Heart left ventricle (tissue), 16 donors: ENCODE measurements around the gene BCAR1. TPM values are rescaled to one million over a fixed set of nuclear protein-coding genes. Genes with fewer than 3 reads are reported as not detected.
"Not testable (repeated sequence)": the region's sequence is repeated elsewhere in the genome, so short reads cannot be mapped to it uniquely, and the experiment has no call there.

ENCODE experiments used
- ATAC-seq, 4 donors: fragments of 200-7000 bp; cut with Tn5 transposase; one replicate each; pipeline ENCODE4 v1.9.1; 2020 to 2022; ENCODE audit warnings: moderate library complexity in 4 of 4, mild to moderate bottlenecking in 3 of 4, moderate number of reproducible peaks in 1 of 4
- DNase-seq, 5 donors: peaks; one replicate each; pipeline ENCODE4 v3.0.0-alpha.2; 2020
- H3K27ac ChIP-seq, 12 donors: fragments of 200-600 bp; sonication (generic) in 4 of 12; one replicate each; pipeline versions ENCODE4 v1.5.0 to v1.8.0; 2016 to 2022; ENCODE audit warnings: mild to moderate bottlenecking in 2 of 12
- H3K27me3 ChIP-seq, 9 donors: fragments of 200-600 bp; sonication (generic) in 2 of 9; one replicate each; pipeline versions ENCODE4 v1.5.1 to v1.8.0; 2016 to 2022; ENCODE audit warnings: mild to moderate bottlenecking in 3 of 9
- H3K36me3 ChIP-seq, 9 donors: fragments of 200-600 bp; sonication (generic) in 2 of 9; one replicate each; pipeline versions ENCODE4 v1.5.0 to v1.8.0; 2018 to 2022; ENCODE audit warnings: mild to moderate bottlenecking in 2 of 9
- H3K4me1 ChIP-seq, 12 donors: fragments of 200-600 bp; sonication (generic) in 4 of 12; one replicate each; pipeline versions ENCODE4 v1.5.0 to v1.8.0; 2016 to 2022; ENCODE audit warnings: mild to moderate bottlenecking in 3 of 12
- H3K4me3 ChIP-seq, 12 donors: fragments of 200-600 bp; sonication (generic) in 4 of 12; one replicate each; pipeline versions ENCODE4 v1.5.0 to v1.8.0; 2017 to 2022; ENCODE audit warnings: mild to moderate bottlenecking in 9 of 12, moderate library complexity in 4 of 12
- H3K9me3 ChIP-seq, 12 donors: fragments of 200-600 bp; sonication (generic) in 4 of 12; one replicate each; pipeline versions ENCODE4 v1.5.0 to v1.8.0; 2016 to 2022; ENCODE audit warnings: mild to moderate bottlenecking in 1 of 12
- POLR2A ChIP-seq, 2 donors: fragments of 450-650 bp; IDR thresholded peaks; one replicate each; pipeline ENCODE4 v1.6.1; 2017; ENCODE audit warnings: antibody characterized with exemption in 2 of 2, mild to moderate bottlenecking in 2 of 2, moderate library complexity in 2 of 2
- WGBS, 4 donors: extraction: QIAGEN DNeasy Blood & Tissue Kit in 2 of 4; methylation state at CpG; one replicate each; pipeline versions ENCODE4 v1.1.5 to v1.1.7; 2013 to 2018; 5-methylcytosine and 5-hydroxymethylcytosine counted together
- intact Hi-C, 10 donors: fragments of 100-400 bp; cut with DNase I; formaldehyde crosslinking; loops; one replicate each; pipeline versions ENCODE4 v1.11.1 to v1.14.2; 2022
- polyA plus RNA-seq, 2 donors: library from polyadenylated mRNA; stranded (reverse); fragments of 200-250 nt; gene quantifications; one replicate each; pipeline ENCODE4 v1.2.3, GENCODE V29; 2013
- total RNA-seq, 9 donors: library from RNA; depleted of rRNA in 2 of 9; stranded (reverse); fragments of >200 nt in 2 of 9; fragmentation: NEBNext Ultra II Directional in 3 of 9; extraction: Animal tissue kit (Norgen Biotek cat#: 25700) in 3 of 9; gene quantifications; one replicate each; pipeline versions ENCODE4 v1.1.0 to v1.2.4, GENCODE V29; 2016 to 2023
- TF ChIP-seq, protein P1 (sequence below), 12 donors: fragments of 200-600 bp; sonication (generic) in 4 of 12; IDR thresholded peaks; one replicate each; pipeline versions ENCODE4 v1.5.0 to v1.8.0; 2018 to 2022; ENCODE audit warnings: antibody characterized with exemption in 12 of 12, mild to moderate bottlenecking in 5 of 12
- donor health status: ischemic (EF 13 %, LVEDD 7.1; RV severe dilation, severe dysfunction).
- donor health status: healthy with polysubstance abuse.
- donor health status: DM: no; HTN: yes; CAD: no.
- donor health status: DM: no; HTN: no; CAD: no.
- donor health status: ischemic (EF 25% LVEDD 6.9; RV normal size, moderate dysfunction).
- donor health status: ischemic (EF 25% LVEDD 5.7; RV mildly dilated, moderate dysfunction).
- donor health status: healthy.
- donor health status: DM: yes; HTN: yes; CAD: no.
- donor health status: ischemic (EF 35%, LVEDD 5.7; RV mildly dilated, moderate dysfunction).
- donor health status: nonischemic (EF 11% LVEDD 7.7; RV severe dilation, severe dysfunction).
- donor health status: DM: yes; HTN: yes; CAD: no.
- donor health status: PGD.
- donor health status: ischemic (EF 29% LVEDD 5.4; RV normal size, mild dysfunction).
- donor health status: nonischemic (EF 23%, LVEDD 6.1; RV moderate dilation, normal function).

Gene BCAR1
- total and polyA plus RNA-seq, 11 donors: 51.4 to 129 (median 72.0) TPM

- ATAC-seq (peak; percentile 3 to 47 (median 12)), DNase-seq (peak in 3 of 5 donors; percentile 20 to 43 (median 41))
- H3K36me3 ChIP-seq: peaks cover 0 to 36% (median 22%) of the 10 kb centered on the region in 9 donors
- H3K4me1 ChIP-seq: peaks cover 0 to 26% (median 10%) of the 10 kb centered on the region in 12 donors
- H3K4me3 ChIP-seq: no peak overlapping the region
- no peaks in the 10 kb centered on the region for H3K9me3 ChIP-seq
- peaks cover 0 to 8% (median 0%) of the 10 kb centered on the region in 9 donors for H3K27me3 ChIP-seq
- 66 to 78% (median 68%) methylated on average over 24 to 26 of the region's 26 CpGs for WGBS, 4 donors
- H3K27ac ChIP-seq: no peak overlapping the region
- TF ChIP-seq, protein P1, sequence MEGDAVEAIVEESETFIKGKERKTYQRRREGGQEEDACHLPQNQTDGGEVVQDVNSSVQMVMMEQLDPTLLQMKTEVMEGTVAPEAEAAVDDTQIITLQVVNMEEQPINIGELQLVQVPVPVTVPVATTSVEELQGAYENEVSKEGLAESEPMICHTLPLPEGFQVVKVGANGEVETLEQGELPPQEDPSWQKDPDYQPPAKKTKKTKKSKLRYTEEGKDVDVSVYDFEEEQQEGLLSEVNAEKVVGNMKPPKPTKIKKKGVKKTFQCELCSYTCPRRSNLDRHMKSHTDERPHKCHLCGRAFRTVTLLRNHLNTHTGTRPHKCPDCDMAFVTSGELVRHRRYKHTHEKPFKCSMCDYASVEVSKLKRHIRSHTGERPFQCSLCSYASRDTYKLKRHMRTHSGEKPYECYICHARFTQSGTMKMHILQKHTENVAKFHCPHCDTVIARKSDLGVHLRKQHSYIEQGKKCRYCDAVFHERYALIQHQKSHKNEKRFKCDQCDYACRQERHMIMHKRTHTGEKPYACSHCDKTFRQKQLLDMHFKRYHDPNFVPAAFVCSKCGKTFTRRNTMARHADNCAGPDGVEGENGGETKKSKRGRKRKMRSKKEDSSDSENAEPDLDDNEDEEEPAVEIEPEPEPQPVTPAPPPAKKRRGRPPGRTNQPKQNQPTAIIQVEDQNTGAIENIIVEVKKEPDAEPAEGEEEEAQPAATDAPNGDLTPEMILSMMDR (IDR thresholded peaks at IDR 0.05): no peak
- no peak for TF ChIP-seq POLR2A (IDR thresholded peaks at IDR 0.05)
- intact Hi-C loops: loop anchor here in 7 of 10 donors (2.0 kb wide), 1 partner anchor 19 kb away; the partner anchor contains the start of gene CTRB2 (in 7 of the 7)
Observed at GRCh38 chr16:75225678-75226515, 25.5 kb downstream of the BCAR1 start.

GRCh38 chr16:75225092-75225491 is 26.3 kb downstream of the BCAR1 start:
- Histone ChIP-seq H3K4me1 (peaks cover 0 to 18% (median 4%) of the 10 kb centered on the region in 12 donors), H3K27ac (no peak overlapping the region), H3K9me3 (no peaks in the 10 kb centered on the region), H3K4me3 (no peak overlapping the region), H3K36me3 (peaks cover 0 to 28% (median 22%) of the 10 kb centered on the region in 9 donors), H3K27me3 (peaks cover 0 to 8% (median 0%) of the 10 kb centered on the region in 9 donors)
- no peak for TF ChIP-seq POLR2A (IDR thresholded peaks at IDR 0.05)
- TF ChIP-seq, protein P1 (IDR thresholded peaks at IDR 0.05): no peak
- intact Hi-C loops: loop anchor here in 7 of 10 donors (2.0 kb wide), 1 partner anchor 18 kb away; the partner anchor contains the start of gene CTRB2 (in 7 of the 7)
- WGBS, 4 donors: 34 to 47% (median 42%) methylated on average over 5 to 12 of the region's 12 CpGs
- peak in 3 of 4 donors; percentile 1 to 4 (median 1) for ATAC-seq
- no peak for DNase-seq

DNA sequence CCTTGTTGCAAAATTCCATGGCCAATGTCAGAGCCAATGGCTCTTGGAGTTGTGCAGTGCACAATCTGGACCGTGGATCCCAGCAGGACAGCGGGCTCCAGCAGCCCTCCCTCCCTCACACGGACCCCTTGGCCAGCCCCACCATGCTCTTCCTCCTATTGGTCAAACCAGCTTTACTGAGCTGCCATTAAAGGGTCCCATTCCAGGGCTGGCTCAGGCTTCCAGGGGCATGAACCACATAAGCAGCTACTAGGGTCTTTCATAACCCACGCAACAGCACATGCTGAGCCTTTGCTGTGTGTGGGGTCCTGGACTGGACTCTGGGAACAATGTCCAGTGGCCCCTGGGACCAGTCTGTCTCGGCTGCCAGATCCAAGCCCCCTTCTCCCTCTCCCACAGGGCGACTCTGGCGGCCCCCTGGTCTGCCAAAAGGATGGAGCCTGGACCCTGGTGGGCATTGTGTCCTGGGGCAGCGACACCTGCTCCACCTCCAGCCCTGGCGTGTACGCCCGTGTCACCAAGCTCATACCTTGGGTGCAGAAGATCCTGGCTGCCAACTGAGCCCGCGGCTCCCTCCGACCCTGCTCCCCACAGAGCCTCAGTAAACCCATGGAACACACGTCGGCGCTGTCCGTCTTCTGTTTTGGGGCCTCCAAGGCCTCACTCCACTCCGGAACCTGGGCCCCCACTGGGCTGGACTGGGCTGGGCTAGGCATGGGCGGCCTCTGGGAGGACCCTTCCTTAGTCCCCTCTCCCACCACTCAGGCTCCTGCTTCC is 26.9 kb downstream of the BCAR1 start:
- Histone ChIP-seq H3K4me1 (peaks cover 0 to 19% (median 0%) of the 10 kb centered on the region in 12 donors), H3K36me3 (peaks cover 0 to 22% (median 16%) of the 10 kb centered on the region in 9 donors), H3K4me3 (no peak overlapping the region), H3K9me3 (no peaks in the 10 kb centered on the region), H3K27ac (no peak overlapping the region), H3K27me3 (peaks cover 0 to 8% (median 0%) of the 10 kb centered on the region in 9 donors)
- intact Hi-C loops: loop anchor here in 9 of 10 donors (1.0 to 2.0 kb wide), 3 partner anchors 17 to 18 kb away; partner anchors contain the start of gene CTRB2 (in 8 of the 9)
- TF ChIP-seq POLR2A (IDR thresholded peaks at IDR 0.05): no peak
- TF ChIP-seq, protein P1 (IDR thresholded peaks at IDR 0.05): no peak
- DNase-seq: peak in 1 of 5 donors; percentile 10
- 64 to 81% (median 75%) methylated on average over 13 to 20 of the region's 20 CpGs for WGBS, 4 donors
- peak in 3 of 4 donors; percentile 3 to 5 (median 5) for ATAC-seq

- WGBS, 4 donors: 85 to 89% methylated on average over 8 to 10 of the region's 20 CpGs; no CpG with 5 or more reads in 2 of the 4 donors
- H3K4me3 ChIP-seq, H3K27ac ChIP-seq, intact Hi-C loops, H3K36me3 ChIP-seq, H3K9me3 ChIP-seq, H3K27me3 ChIP-seq, DNase-seq, ATAC-seq: not testable (repeated sequence)
- H3K4me1 ChIP-seq: peaks cover 0 to 21% (median 0%) of the 10 kb centered on the region in 12 donors
Observed at GRCh38 chr16:75223129-75223528, 28.3 kb downstream of the BCAR1 start.
